Activated CD4-positive, alpha-beta T cell treated with anti-CD3 and anti-CD28 coated beads for 48 hours (primary cell): ENCODE results near the gene CLIP1.
A peak's percentile ranks its signal among the peaks of the same experiment; 100 is the strongest.
"Not testable (repeated sequence)": the region's sequence is repeated elsewhere in the genome, so short reads cannot be mapped to it uniquely, and the experiment has no call there.

Experiments used
- DNase-seq: peaks from one replicate; pipeline ENCODE4 v3.0.0-alpha.2; 2020

CLIP1 gene

GRCh38 chr12:122429043-122429442, 6.6 kb upstream of the CLIP1 start:
- not testable (repeated sequence) for DNase-seq

- DNase-seq, result no peak
Observed at GRCh38 chr12:122427403-122427802, 4.9 kb upstream of the CLIP1 start.

GRCh38 chr12:122423258-122424165, 1.0 kb upstream of the CLIP1 start:
- DNase-seq, result no peak

GRCh38 chr12:122422730-122423257, 325 bp upstream of the CLIP1 start:
- DNase-seq, result peak; percentile 65

GRCh38 chr12:122421187-122421820, 1.2 kb downstream of the CLIP1 start:
- peak; percentile 40 for DNase-seq

GRCh38 chr12:122420471-122421162, 1.9 kb downstream of the CLIP1 start:
- peak; percentile 21 for DNase-seq

- DNase-seq, result not testable (repeated sequence)
Observed at GRCh38 chr12:122419094-122419493, 3.4 kb downstream of the CLIP1 start.

- not testable (repeated sequence) for DNase-seq
Observed at GRCh38 chr12:122415665-122416064, 6.8 kb downstream of the CLIP1 start.

GRCh38 chr12:122413516-122414404, 8.7 kb downstream of the CLIP1 start:
- no peak for DNase-seq

- DNase-seq, result no peak
Observed at GRCh38 chr12:122412851-122413433, 9.5 kb downstream of the CLIP1 start.

GRCh38 chr12:122411537-122411936, 10.9 kb downstream of the CLIP1 start:
- DNase-seq, result no peak

GRCh38 chr12:122407208-122407607, 15.3 kb downstream of the CLIP1 start:
- no peak for DNase-seq

GRCh38 chr12:122406701-122407164, 15.7 kb downstream of the CLIP1 start:
- no peak for DNase-seq

- peak; percentile 25 for DNase-seq
Observed at GRCh38 chr12:122403831-122404230, 18.6 kb downstream of the CLIP1 start.

- peak; percentile 32 for DNase-seq
Observed at GRCh38 chr12:122403115-122403770, 19.2 kb downstream of the CLIP1 start.

GRCh38 chr12:122402264-122402663, 20.2 kb downstream of the CLIP1 start:
- DNase-seq, result no peak

- DNase-seq, result peak; percentile 61
Observed at GRCh38 chr12:122399592-122400373, 22.7 kb downstream of the CLIP1 start.

- DNase-seq, result no peak
Observed at GRCh38 chr12:122399254-122399591, 23.2 kb downstream of the CLIP1 start.

- DNase-seq, result not testable (repeated sequence)
Observed at GRCh38 chr12:122397981-122398380, 24.5 kb downstream of the CLIP1 start.

GRCh38 chr12:122395319-122395718, 27.1 kb downstream of the CLIP1 start:
- no peak for DNase-seq
